A673 (cell line): ENCODE results near the gene SH3GL2.

Experiments used
- EZH2 ChIP-seq: fragments of 200-600 bp; sonication (generic); IDR thresholded peaks from 2 replicates; pipeline ENCODE4 v1.6.1; 2017; ENCODE audit warnings: borderline replicate concordance, low read depth, mild to moderate bottlenecking, mixed read lengths, antibody characterized with exemption, low read length; ENCODE audit not compliant: poor library complexity, severe bottlenecking
- TF ChIP-seq, protein P1 (sequence below): fragments of 300-800, 200-600 bp; sonication (generic); conservative IDR thresholded peaks from 2 replicates; pipeline ENCODE4 v1.5.1; 2017; ENCODE audit warnings: low read depth, mild to moderate bottlenecking, antibody characterized with exemption, low read length, moderate library complexity, mixed read lengths

DNA sequence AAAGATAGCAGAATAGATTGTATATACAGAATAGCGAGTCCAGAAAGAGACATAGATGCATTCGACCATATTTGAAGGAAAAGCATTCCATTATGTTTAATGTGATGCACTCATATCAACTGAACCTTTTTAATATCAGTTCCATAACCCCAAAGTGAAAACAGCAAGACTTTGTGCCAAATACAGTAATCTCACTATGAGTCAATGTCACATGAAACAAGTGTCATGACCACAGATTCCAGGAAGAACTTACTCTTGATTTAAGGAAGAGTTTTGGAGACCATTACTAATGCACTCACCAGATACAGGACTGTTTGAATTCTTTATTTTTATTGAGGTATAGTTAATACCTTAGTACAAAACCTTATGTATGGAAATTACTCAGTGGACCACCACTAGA is 220.5 kb downstream of the SH3GL2 start:
- TF ChIP-seq, protein P1, sequence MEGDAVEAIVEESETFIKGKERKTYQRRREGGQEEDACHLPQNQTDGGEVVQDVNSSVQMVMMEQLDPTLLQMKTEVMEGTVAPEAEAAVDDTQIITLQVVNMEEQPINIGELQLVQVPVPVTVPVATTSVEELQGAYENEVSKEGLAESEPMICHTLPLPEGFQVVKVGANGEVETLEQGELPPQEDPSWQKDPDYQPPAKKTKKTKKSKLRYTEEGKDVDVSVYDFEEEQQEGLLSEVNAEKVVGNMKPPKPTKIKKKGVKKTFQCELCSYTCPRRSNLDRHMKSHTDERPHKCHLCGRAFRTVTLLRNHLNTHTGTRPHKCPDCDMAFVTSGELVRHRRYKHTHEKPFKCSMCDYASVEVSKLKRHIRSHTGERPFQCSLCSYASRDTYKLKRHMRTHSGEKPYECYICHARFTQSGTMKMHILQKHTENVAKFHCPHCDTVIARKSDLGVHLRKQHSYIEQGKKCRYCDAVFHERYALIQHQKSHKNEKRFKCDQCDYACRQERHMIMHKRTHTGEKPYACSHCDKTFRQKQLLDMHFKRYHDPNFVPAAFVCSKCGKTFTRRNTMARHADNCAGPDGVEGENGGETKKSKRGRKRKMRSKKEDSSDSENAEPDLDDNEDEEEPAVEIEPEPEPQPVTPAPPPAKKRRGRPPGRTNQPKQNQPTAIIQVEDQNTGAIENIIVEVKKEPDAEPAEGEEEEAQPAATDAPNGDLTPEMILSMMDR, result no peak
- TF ChIP-seq EZH2, result no peak
